GM23248 (cell line): ENCODE results near the gene FAM149B1. TPM values are rescaled to one million over a fixed set of nuclear protein-coding genes. Genes with fewer than 3 reads are reported as not detected.

ENCODE experiments used
- DNase-seq: peaks from one replicate; pipeline ENCODE4 v3.0.0-alpha.2; 2015
- H2AFZ ChIP-seq: fragments of 200-600 bp; sonication (generic); 2 replicates; pipeline ENCODE4 v1.6.1; 2016; ENCODE audit warnings: antibody characterized with exemption
- H3F3A ChIP-seq: fragments of 200-600 bp; sonication (generic); 2 replicates; pipeline ENCODE4 v1.6.1; 2016; ENCODE audit warnings: mild to moderate bottlenecking, antibody characterized with exemption, mixed run types; ENCODE audit not compliant: insufficient read depth
- H3K27ac ChIP-seq: fragments of 200-600 bp; sonication (generic); 2 replicates; pipeline ENCODE4 v1.5.1; 2016; ENCODE audit warnings: mild to moderate bottlenecking
- H3K27me3 ChIP-seq: fragments of 200-600 bp; sonication (generic); replicated peaks from 2 replicates; pipeline ENCODE4 v1.6.1; 2016; ENCODE audit warnings: mild to moderate bottlenecking; ENCODE audit not compliant: insufficient read depth
- H3K36me3 ChIP-seq: fragments of 200-600 bp; sonication (generic); 2 replicates; pipeline ENCODE4 v1.6.1; 2016; ENCODE audit warnings: low read depth, mild to moderate bottlenecking
- H3K4me1 ChIP-seq: fragments of 200-600 bp; sonication (generic); 2 replicates; pipeline ENCODE4 v1.6.1; 2016; ENCODE audit warnings: mild to moderate bottlenecking; ENCODE audit not compliant: insufficient read depth
- H3K4me2 ChIP-seq: fragments of 200-600 bp; sonication (generic); one replicate; pipeline ENCODE4 v1.6.1; 2016; ENCODE audit warnings: mild to moderate bottlenecking; ENCODE audit not compliant: unreplicated experiment
- H3K4me3 ChIP-seq: fragments of 200-600 bp; sonication (generic); 2 replicates; pipeline ENCODE4 v1.5.1; 2016; ENCODE audit warnings: mild to moderate bottlenecking
- H3K79me2 ChIP-seq: fragments of 200-600 bp; sonication (generic); 2 replicates; pipeline ENCODE4 v1.6.1; 2016; ENCODE audit warnings: mild to moderate bottlenecking; ENCODE audit not compliant: insufficient read depth
- H3K9ac ChIP-seq: fragments of 200-600 bp; sonication (generic); 2 replicates; pipeline ENCODE4 v1.6.1; 2016; ENCODE audit warnings: mild to moderate bottlenecking
- H3K9me2 ChIP-seq: fragments of 200-600 bp; sonication (generic); 2 replicates; pipeline ENCODE4 v1.6.1; 2016; ENCODE audit warnings: mixed run types, mild to moderate bottlenecking, moderate library complexity; ENCODE audit not compliant: insufficient read depth
- H3K9me3 ChIP-seq: fragments of 200-600 bp; sonication (generic); one replicate; pipeline ENCODE4 v1.6.1; 2017; ENCODE audit warnings: low read depth
- H4K20me1 ChIP-seq: fragments of 200-600 bp; sonication (generic); 2 replicates; pipeline ENCODE4 v1.6.0; 2016; ENCODE audit not compliant: insufficient read depth
- EZH2 ChIP-seq: fragments of 200-600 bp; sonication (generic); IDR thresholded peaks from 2 replicates; pipeline ENCODE4 v1.6.1; 2018; ENCODE audit warnings: antibody characterized with exemption, mild to moderate bottlenecking; ENCODE audit not compliant: insufficient read depth, poor library complexity, severe bottlenecking
- EZH2phosphoT487 ChIP-seq: fragments of 200-600 bp; sonication (generic); IDR thresholded peaks from 2 replicates; pipeline ENCODE4 v1.6.1; 2018; ENCODE audit warnings: antibody characterized with exemption, moderate library complexity, mild to moderate bottlenecking, low read depth; ENCODE audit not compliant: insufficient read depth
- WGBS, 2 experiments: methylation state at CpG; one replicate each; pipeline ENCODE4 v1.1.6; 2015 to 2017; ENCODE audit warnings: low lambda C conversion rate in 2 of 2, low coverage in 1 of 2; ENCODE audit errors: missing lambda C conversion rate in 2 of 2; 5-methylcytosine and 5-hydroxymethylcytosine counted together
- in situ Hi-C: fragments of 300-500 bp; cut with MboI; formaldehyde crosslinking; loops from 2 replicates; pipeline ENCODE4 v1.15.0; 2020
- polyA plus RNA-seq: library from polyadenylated mRNA; unstranded; fragments of >200 nt; fragmentation: Nextera tagmentation; extraction: Ambion mirVana; gene quantifications from 2 replicates; pipeline ENCODE4 v1.2.1, GENCODE V29; 2016
- total RNA-seq: library from RNA; depleted of rRNA; stranded (reverse); fragments of >200 nt; shearing (Covaris generic); gene quantifications from 2 replicates; pipeline ENCODE4 v1.2.3, GENCODE V29; 2014

FAM149B1 gene
- total and polyA plus RNA-seq, 2 experiments from 2014 or later: 7.4 to 23.3 TPM

GRCh38 chr10:73166972-73167371, 947 bp upstream of the FAM149B1 start:
- Histone ChIP-seq H3K36me3 (no peaks in the 10 kb centered on the region), H4K20me1 (no peaks in the 10 kb centered on the region), H3K9ac (peak overlapping the region; percentile 99), H3K27me3 (no peaks in the 10 kb centered on the region), H2AFZ (no peak overlapping the region; the same call in 1 of the 2 replicates), H3K4me2 (peak overlapping the region; percentile 97), H3K27ac (peak overlapping the region; percentile 97), H3F3A (peaks cover 38% of the 10 kb centered on the region), H3K4me3 (peak overlapping the region; percentile 98), H3K9me2 (no peaks in the 10 kb centered on the region), H3K4me1 (peaks cover 31% of the 10 kb centered on the region), H3K79me2 (peaks cover 77% of the 10 kb centered on the region), H3K9me3 (no peaks in the 10 kb centered on the region)
- in situ Hi-C loops: no loop called here
- TF ChIP-seq EZH2 (no peak), EZH2phosphoT487 (no peak)
- no peak for DNase-seq
- WGBS, 2 experiments: 95 to 97% methylated on average over 2 of the region's 2 CpGs

- H3K9me2 ChIP-seq: no peaks in the 10 kb centered on the region
- in situ Hi-C loops: no loop called here
- H3K4me3 ChIP-seq: peak overlapping the region; percentile 98
- H3K4me2 ChIP-seq: peak overlapping the region; percentile 97
- peak overlapping the region; percentile 97 for H3K27ac ChIP-seq
- 1 to 2% methylated on average over 5 of the region's 5 CpGs for WGBS, 2 experiments
- DNase-seq: peak; percentile 59
- no peaks in the 10 kb centered on the region for H4K20me1 ChIP-seq
- TF ChIP-seq EZH2 (no peak), EZH2phosphoT487 (no peak)
- H3K27me3 ChIP-seq: no peaks in the 10 kb centered on the region
- no peaks in the 10 kb centered on the region for H3K9me3 ChIP-seq
- H3F3A ChIP-seq: peaks cover 33% of the 10 kb centered on the region
- H2AFZ ChIP-seq: peak overlapping the region; percentile 89
- H3K4me1 ChIP-seq: peaks cover 26% of the 10 kb centered on the region
- H3K36me3 ChIP-seq: no peaks in the 10 kb centered on the region
- H3K9ac ChIP-seq: peak overlapping the region; percentile 99
- peaks cover 73% of the 10 kb centered on the region for H3K79me2 ChIP-seq
Observed at GRCh38 chr10:73167458-73167782, 499 bp upstream of the FAM149B1 start.

GRCh38 chr10:73168465-73168803, 515 bp downstream of the FAM149B1 start:
- in situ Hi-C loops: no loop called here
- Histone ChIP-seq H4K20me1 (no peaks in the 10 kb centered on the region), H3K79me2 (peaks cover 66% of the 10 kb centered on the region), H3K4me3 (peak overlapping the region; percentile 98), H3K9me3 (no peaks in the 10 kb centered on the region), H3K9ac (peak overlapping the region; percentile 99), H3K9me2 (no peaks in the 10 kb centered on the region), H3K36me3 (no peaks in the 10 kb centered on the region), H3K27ac (peak overlapping the region; percentile 97), H3K4me2 (peak overlapping the region; percentile 97), H3F3A (peaks cover 23% of the 10 kb centered on the region), H3K27me3 (no peaks in the 10 kb centered on the region), H3K4me1 (peaks cover 16% of the 10 kb centered on the region), H2AFZ (peak overlapping the region; percentile 89)
- TF ChIP-seq EZH2phosphoT487 (no peak), EZH2 (no peak)
- no peak for DNase-seq
- 1 to 5% methylated on average over 6 of the region's 6 CpGs for WGBS, 2 experiments

- no peaks in the 10 kb centered on the region for H3K27me3 ChIP-seq
- no peak overlapping the region for H2AFZ ChIP-seq
- no peaks in the 10 kb centered on the region for H3K9me3 ChIP-seq
- no peaks in the 10 kb centered on the region for H3K36me3 ChIP-seq
- peaks cover 16% of the 10 kb centered on the region for H3F3A ChIP-seq
- peaks cover 60% of the 10 kb centered on the region for H3K79me2 ChIP-seq
- peak overlapping the region; percentile 97 for H3K4me2 ChIP-seq
- no peak overlapping the region for H3K27ac ChIP-seq
- DNase-seq: no peak
- H3K4me3 ChIP-seq: no peak overlapping the region
- peaks cover 10% of the 10 kb centered on the region for H3K4me1 ChIP-seq
- WGBS, 2 experiments: 92 to 97% methylated on average over 3 of the region's 3 CpGs
- no peak overlapping the region for H3K9ac ChIP-seq
- in situ Hi-C loops: no loop called here
- TF ChIP-seq EZH2: no peak
- TF ChIP-seq EZH2phosphoT487: no peak
- H3K9me2 ChIP-seq: no peaks in the 10 kb centered on the region
- H4K20me1 ChIP-seq: no peaks in the 10 kb centered on the region
Observed at GRCh38 chr10:73169320-73169719, 1.4 kb downstream of the FAM149B1 start.

GRCh38 chr10:73172867-73173266, 4.9 kb downstream of the FAM149B1 start:
- H3K79me2 ChIP-seq: peaks cover 25% of the 10 kb centered on the region
- no peaks in the 10 kb centered on the region for H3K27me3 ChIP-seq
- H4K20me1 ChIP-seq: no peaks in the 10 kb centered on the region
- H3K27ac ChIP-seq: no peak overlapping the region
- no peaks in the 10 kb centered on the region for H3K4me1 ChIP-seq
- no peaks in the 10 kb centered on the region for H3F3A ChIP-seq
- no peak overlapping the region for H3K4me3 ChIP-seq
- no peak for DNase-seq
- no peak overlapping the region for H3K4me2 ChIP-seq
- in situ Hi-C loops: no loop called here
- no peak overlapping the region for H3K9ac ChIP-seq
- 0 out of 2 replicates have a peak, but pooled peaks cover 11% of the 10 kb centered on the region for H3K36me3 ChIP-seq
- H3K9me2 ChIP-seq: no peaks in the 10 kb centered on the region
- H2AFZ ChIP-seq: no peak overlapping the region
- no peak for TF ChIP-seq EZH2
- no peak for TF ChIP-seq EZH2phosphoT487
- H3K9me3 ChIP-seq: no peaks in the 10 kb centered on the region
